OCI-LY3 (cell line): ENCODE data around the gene SLC44A3.

Source experiments
- EZH2phosphoT487 ChIP-seq: fragments of 200-600 bp; shearing (Covaris generic); IDR thresholded peaks from 2 replicates; pipeline ENCODE4 v1.6.1; 2018; ENCODE audit warnings: antibody characterized with exemption, mixed run types, low read depth
- TF ChIP-seq, protein P1 (sequence below): fragments of 200-600, 300-600 bp; sonication (generic); IDR thresholded peaks from 2 replicates; pipeline ENCODE4 v1.5.1; 2014; ENCODE audit warnings: antibody characterized with exemption, low read length, low read depth

DNA sequence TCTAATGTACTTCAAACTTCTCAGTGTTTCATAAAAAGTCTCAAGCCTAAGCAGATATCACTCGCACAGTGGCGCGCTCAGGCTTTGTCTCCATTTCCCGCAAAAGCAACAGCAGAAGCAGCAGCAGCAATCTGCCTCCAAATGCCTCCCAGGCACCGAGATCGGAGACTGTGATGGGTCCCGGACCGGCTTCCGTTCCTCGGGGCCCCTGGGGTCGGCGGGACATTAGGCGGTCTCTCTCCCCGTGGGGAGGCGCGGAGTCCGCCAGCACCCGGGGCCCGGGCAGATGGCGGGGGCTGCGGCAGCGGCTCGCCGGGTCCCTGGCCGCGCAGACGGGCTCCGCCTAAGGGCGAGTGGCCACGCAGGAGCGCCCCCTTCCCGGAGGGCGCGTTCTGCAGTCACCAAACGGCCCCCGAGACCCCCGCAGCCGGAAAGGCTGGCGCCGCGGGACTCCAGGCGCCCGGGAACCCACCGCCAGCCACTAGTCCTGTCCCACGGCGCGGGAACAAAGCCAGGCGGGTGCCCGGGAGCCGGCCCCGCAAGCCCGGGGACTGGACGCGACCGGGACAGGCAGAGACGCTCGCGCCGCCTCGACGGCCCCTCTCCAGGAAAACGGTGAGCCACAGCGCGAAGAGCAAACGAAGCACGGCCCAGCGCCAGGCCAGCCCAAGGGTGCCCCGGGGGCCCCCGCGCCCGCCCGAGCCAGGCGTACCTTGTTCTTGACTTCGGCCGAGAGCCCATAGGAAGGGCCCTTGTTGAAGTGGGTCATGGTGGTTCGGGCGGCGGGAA lies 106.2 kb downstream of the SLC44A3 start:
- TF ChIP-seq, protein P1, sequence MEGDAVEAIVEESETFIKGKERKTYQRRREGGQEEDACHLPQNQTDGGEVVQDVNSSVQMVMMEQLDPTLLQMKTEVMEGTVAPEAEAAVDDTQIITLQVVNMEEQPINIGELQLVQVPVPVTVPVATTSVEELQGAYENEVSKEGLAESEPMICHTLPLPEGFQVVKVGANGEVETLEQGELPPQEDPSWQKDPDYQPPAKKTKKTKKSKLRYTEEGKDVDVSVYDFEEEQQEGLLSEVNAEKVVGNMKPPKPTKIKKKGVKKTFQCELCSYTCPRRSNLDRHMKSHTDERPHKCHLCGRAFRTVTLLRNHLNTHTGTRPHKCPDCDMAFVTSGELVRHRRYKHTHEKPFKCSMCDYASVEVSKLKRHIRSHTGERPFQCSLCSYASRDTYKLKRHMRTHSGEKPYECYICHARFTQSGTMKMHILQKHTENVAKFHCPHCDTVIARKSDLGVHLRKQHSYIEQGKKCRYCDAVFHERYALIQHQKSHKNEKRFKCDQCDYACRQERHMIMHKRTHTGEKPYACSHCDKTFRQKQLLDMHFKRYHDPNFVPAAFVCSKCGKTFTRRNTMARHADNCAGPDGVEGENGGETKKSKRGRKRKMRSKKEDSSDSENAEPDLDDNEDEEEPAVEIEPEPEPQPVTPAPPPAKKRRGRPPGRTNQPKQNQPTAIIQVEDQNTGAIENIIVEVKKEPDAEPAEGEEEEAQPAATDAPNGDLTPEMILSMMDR = no peak
- no peak for TF ChIP-seq EZH2phosphoT487
